B cell (primary cell): ENCODE measurements around the gene RPS3A. TPM values are rescaled to one million over a fixed set of nuclear protein-coding genes. Genes with fewer than 3 reads are reported as not detected.

Experiments used
- ATAC-seq: fragments of 200-7000 bp; cut with Tn5 transposase; one replicate; pipeline ENCODE4 v1.10.0; 2021; ENCODE audit warnings: low read depth, mild to moderate bottlenecking, moderate number of reproducible peaks, moderate library complexity
- CTCF ChIA-PET: fragments of 350-600 bp; sonication (Branson Sonifier 250); formaldehyde crosslinking; loops from one replicate; lab custom pipeline; 2021; ENCODE audit warnings: antibody characterized with exemption, inconsistent platforms; lab: Charles Lee
- POLR2A ChIA-PET: fragments of 350-600 bp; sonication (Branson Sonifier 250); formaldehyde crosslinking; loops from one replicate; lab custom pipeline; 2021; ENCODE audit warnings: antibody characterized with exemption; lab: Charles Lee
- DNase-seq: peaks from one replicate; pipeline ENCODE4 v3.0.0; 2013
- H2AFZ ChIP-seq: 2 replicates; pipeline ENCODE4 v1.6.1; 2012; ENCODE audit warnings: mild to moderate bottlenecking, low read depth, low read length; ENCODE audit not compliant: insufficient read depth, poor library complexity, severe bottlenecking
- H3K27ac ChIP-seq, 2 donors: 1 replicate in 1 of 2; 2 replicates in 1 of 2; pipeline ENCODE4 v1.5.1; 2012 to 2013; ENCODE audit warnings: low read length in 2 of 2, mild to moderate bottlenecking in 2 of 2, moderate library complexity in 1 of 2
- H3K27me3 ChIP-seq, 4 experiments: fragments of 200-600 bp in 1 of 4; sonication (generic) in 1 of 4; replicated peaks in 1 of 4; 1 replicate in 2 of 4; 2 replicates in 2 of 4; pipeline versions ENCODE4 v1.6.1 to v1.7.0; 2013 to 2016; ENCODE audit warnings: low read length in 3 of 4, mild to moderate bottlenecking in 2 of 4, mixed read lengths in 1 of 4, moderate library complexity in 1 of 4; ENCODE audit not compliant: insufficient read depth in 4 of 4, control insufficient read depth in 3 of 4; ENCODE audit errors: control extremely low read depth in 1 of 4
- H3K36me3 ChIP-seq, 2 experiments: replicated peaks in 1 of 2; 1 replicate in 1 of 2; 2 replicates in 1 of 2; pipeline versions ENCODE4 v1.6.1 to v1.7.1; 2013; ENCODE audit warnings: low read length in 1 of 2; ENCODE audit not compliant: insufficient read depth in 2 of 2, control insufficient read depth in 1 of 2; ENCODE audit errors: control extremely low read depth in 1 of 2, extremely low read depth in 1 of 2
- H3K4me1 ChIP-seq, 2 donors: fragments of 200-600 bp in 1 of 2; sonication (generic) in 1 of 2; 1 replicate in 1 of 2; 2 replicates in 1 of 2; pipeline versions ENCODE4 v1.5.1 to v1.6.1; 2013 to 2017; ENCODE audit warnings: low read length in 2 of 2; ENCODE audit not compliant: control insufficient read depth in 2 of 2, insufficient read depth in 2 of 2
- H3K4me2 ChIP-seq: replicated peaks from 2 replicates; pipeline ENCODE3; 2012; ENCODE audit warnings: mild to moderate bottlenecking, low read depth, low read length; ENCODE audit not compliant: poor library complexity, severe bottlenecking
- H3K4me3 ChIP-seq, 5 experiments: fragments of 200-600 bp in 1 of 5; sonication (generic) in 1 of 5; 1 replicate in 3 of 5; 2 replicates in 2 of 5; pipeline versions ENCODE4 v1.5.1 to v1.7.0; 2011 to 2016; ENCODE audit warnings: low read length in 4 of 5, mild to moderate bottlenecking in 4 of 5, low read depth in 2 of 5, control low read depth in 1 of 5, moderate library complexity in 1 of 5; ENCODE audit not compliant: insufficient read depth in 1 of 5; ENCODE audit errors: control extremely low read depth in 1 of 5, extremely low read depth in 1 of 5
- H3K79me2 ChIP-seq: fragments of 200-600 bp; sonication (generic); one replicate; pipeline ENCODE4 v1.6.0; 2016; ENCODE audit warnings: low read length; ENCODE audit not compliant: control insufficient read depth, insufficient read depth
- H3K9ac ChIP-seq: fragments of 200-600 bp; sonication (generic); 2 replicates; pipeline ENCODE4 v1.6.1; 2017; ENCODE audit warnings: mild to moderate bottlenecking, low read length, moderate library complexity
- H3K9me3 ChIP-seq, 3 donors: one replicate each; pipeline versions ENCODE4 v1.6.1 to v1.7.1; 2013; ENCODE audit warnings: low read length in 2 of 3; ENCODE audit not compliant: control insufficient read depth in 2 of 3, insufficient read depth in 1 of 3; ENCODE audit errors: control extremely low read depth in 1 of 3
- H4K20me1 ChIP-seq: 2 replicates; pipeline ENCODE4 v1.6.0; 2012; ENCODE audit warnings: mild to moderate bottlenecking, low read length; ENCODE audit not compliant: insufficient read depth, control insufficient read depth, poor library complexity, severe bottlenecking
- H3K27ac Mint-ChIP-seq: one replicate; pipeline ENCODE4 v1.8.0; 2021; ENCODE audit warnings: mixed read lengths
- H3K27me3 Mint-ChIP-seq: one replicate; pipeline ENCODE4 v1.8.0; 2021; ENCODE audit warnings: mixed read lengths
- H3K4me1 Mint-ChIP-seq: one replicate; pipeline ENCODE4 v1.8.0; 2021; ENCODE audit warnings: mixed read lengths
- H3K4me3 Mint-ChIP-seq: one replicate; pipeline ENCODE4 v1.8.0; 2021; ENCODE audit warnings: mixed read lengths
- H3K9me3 Mint-ChIP-seq: one replicate; pipeline ENCODE4 v1.8.0; 2022; ENCODE audit warnings: mixed read lengths; ENCODE audit not compliant: insufficient read depth
- CTCF ChIP-seq: fragments of 200-600 bp; IDR thresholded peaks from one replicate; pipeline ENCODE4 v1.8.0; 2022; ENCODE audit warnings: antibody characterized with exemption, mild to moderate bottlenecking
- EZH2 ChIP-seq: IDR thresholded peaks from 2 replicates; pipeline ENCODE4 v1.6.1; 2012; ENCODE audit warnings: borderline replicate concordance, low read depth, mild to moderate bottlenecking, moderate library complexity, low read length; ENCODE audit not compliant: insufficient read depth, poor library complexity, severe bottlenecking
- WGBS: methylation state at CpG from one replicate; pipeline ENCODE4 v1.1.5; 2013; ENCODE audit warnings: missing lambda C conversion rate; ENCODE audit not compliant: insufficient coverage; 5-methylcytosine and 5-hydroxymethylcytosine counted together
- intact Hi-C: fragments of 100-400 bp; cut with micrococcal nuclease; formaldehyde crosslinking; loops from one replicate; pipeline ENCODE4 v1.10.0; 2022
- polyA plus RNA-seq: library from polyadenylated mRNA; depleted of rRNA; stranded (reverse); fragments of >200 nt; gene quantifications from 2 replicates; pipeline ENCODE4 v1.2.3, GENCODE V29; 2012
- total RNA-seq, 2 donors: library from RNA; stranded (reverse); fragments of 120-200 nt in 1 of 2; gene quantifications; 1 replicate in 1 of 2; 2 replicates in 1 of 2; pipeline versions ENCODE4 v1.2.3 to v1.2.4, GENCODE V29; 2013 to 2022

The RPS3A gene
- total and polyA plus RNA-seq, 2 donors (not counting 1 experiment from before 2014, with no cell fraction given): 2,463 to 2,897 TPM

- ChIA-PET CTCF (no interaction called here), POLR2A (interaction anchor here (0.6 to 4.5 kb wide), 2 partner anchors 84 to 1363 kb away, joined by 3 to 19 read pairs; partner anchors contain the start of gene LRBA)
- Histone ChIP-seq H3K9me3 (no peaks in the 10 kb centered on the region), H3K27ac (peak overlapping the region; percentile 87 to 90), H3K27me3 (no peaks in the 10 kb centered on the region), H4K20me1 (peaks cover 25% of the 10 kb centered on the region), H3K4me1 (peaks cover 26 to 31% of the 10 kb centered on the region in 2 donors), H3K4me3 (peak overlapping the region; percentile 82 to 99 (median 90)), H3K79me2 (peaks cover 13% of the 10 kb centered on the region), H3K9ac (peak overlapping the region; percentile 91), H3K36me3 (peaks cover 10 to 42% of the 10 kb centered on the region in 2 experiments), H3K4me2 (peak overlapping the region; percentile 77), H2AFZ (peak overlapping the region; percentile 67)
- Mint-ChIP-seq H3K4me3 (peak overlapping the region; percentile 95), H3K27ac (peak overlapping the region; percentile 98), H3K4me1 (peaks cover 39% of the 10 kb centered on the region), H3K27me3 (peaks cover 5% of the 10 kb centered on the region), H3K9me3 (no peaks in the 10 kb centered on the region)
- ATAC-seq (no peak), DNase-seq (no peak)
- no peak for TF ChIP-seq CTCF
- no peak for TF ChIP-seq EZH2
- intact Hi-C loops: loop anchor here (1.0 to 10.0 kb wide), 5 partner anchors 85 to 1679 kb away; partner anchors contain the start of genes ARFIP1, GATB, LRBA and TIGD4
- WGBS: 0% methylated on average over 8 of the region's 13 CpGs
These were observed 569 bp downstream of the RPS3A start for GRCh38 chr4:151099976-151100417.

GRCh38 chr4:151100531-151100930 lies 1.1 kb downstream of the RPS3A start:
- Histone ChIP-seq H3K4me3 (peak overlapping the region; percentile 82 to 99 (median 90)), H3K9me3 (no peaks in the 10 kb centered on the region), H3K36me3 (peaks cover 10 to 47% of the 10 kb centered on the region in 2 experiments), H2AFZ (no peak overlapping the region), H3K4me2 (peak overlapping the region; percentile 77), H3K27me3 (no peaks in the 10 kb centered on the region), H3K4me1 (peaks cover 26 to 31% of the 10 kb centered on the region in 2 donors), H3K9ac (peak overlapping the region; percentile 91), H4K20me1 (peaks cover 27% of the 10 kb centered on the region), H3K79me2 (peaks cover 13% of the 10 kb centered on the region), H3K27ac (peak overlapping the region in 1 of 2 donors; percentile 87)
- CTCF ChIA-PET: no interaction called here
- H3K4me1 Mint-ChIP-seq: peaks cover 39% of the 10 kb centered on the region
- H3K27ac Mint-ChIP-seq: peak overlapping the region; percentile 98
- no peak for TF ChIP-seq EZH2
- no peak for TF ChIP-seq CTCF
- no peaks in the 10 kb centered on the region for H3K9me3 Mint-ChIP-seq
- POLR2A ChIA-PET: interaction anchor here (0.6 to 4.5 kb wide), 2 partner anchors 85 to 1362 kb away, joined by 3 to 19 read pairs; partner anchors contain the start of gene LRBA
- no peaks in the 10 kb centered on the region for H3K27me3 Mint-ChIP-seq
- H3K4me3 Mint-ChIP-seq: peak overlapping the region; percentile 95
- DNase-seq (no peak), ATAC-seq (no peak)
- 6% methylated on average over 3 of the region's 3 CpGs for WGBS
- intact Hi-C loops: no loop called here
